Naive thymus-derived CD4-positive, alpha-beta T cell (primary cell): Measurements from ENCODE around the gene ALDH16A1. TPM values are rescaled to one million over a fixed set of nuclear protein-coding genes. Genes with fewer than 3 reads are reported as not detected.

ENCODE experiments used
- ATAC-seq: fragments of 150-1000 bp; cut with Tn5 transposase; 2 replicates; pipeline ENCODE4 v1.10.0; 2021; ENCODE audit warnings: mild to moderate bottlenecking, moderate library complexity
- CTCF ChIA-PET: fragments of 350-600 bp; sonication (Branson Sonifier 250); formaldehyde crosslinking; loops from one replicate; lab custom pipeline; 2021; ENCODE audit warnings: antibody characterized with exemption; lab: Charles Lee
- POLR2A ChIA-PET: fragments of 350-600 bp; sonication (Branson Sonifier 250); formaldehyde crosslinking; loops from one replicate; lab custom pipeline; 2021; ENCODE audit warnings: antibody characterized with exemption, inconsistent platforms; lab: Charles Lee
- DNase-seq, 9 donors: peaks; one replicate each; pipeline versions ENCODE4 v3.0.0 to v3.0.0-alpha.2; 2020 to 2022; ENCODE audit warnings: mixed read lengths in 1 of 9
- H3K27ac ChIP-seq: one replicate; pipeline ENCODE4 v1.7.0; 2013; ENCODE audit warnings: mild to moderate bottlenecking, low read depth, low read length, moderate library complexity
- H3K27me3 ChIP-seq, 2 donors: one replicate each; pipeline ENCODE4 v1.7.0; 2013; ENCODE audit warnings: low read length in 2 of 2, mild to moderate bottlenecking in 2 of 2, moderate library complexity in 2 of 2; ENCODE audit not compliant: control insufficient read depth in 2 of 2, insufficient read depth in 2 of 2
- H3K36me3 ChIP-seq, 3 experiments: 1 replicate in 2 of 3; 2 replicates in 1 of 3; pipeline ENCODE4 v1.7.0; 2013; ENCODE audit warnings: low read length in 3 of 3, mild to moderate bottlenecking in 3 of 3, moderate library complexity in 1 of 3; ENCODE audit not compliant: insufficient read depth in 3 of 3, control insufficient read depth in 2 of 3
- H3K4me1 ChIP-seq, 2 donors: one replicate each; pipeline ENCODE4 v1.7.0; 2013; ENCODE audit warnings: low read length in 2 of 2, mild to moderate bottlenecking in 2 of 2, moderate library complexity in 1 of 2; ENCODE audit not compliant: control insufficient read depth in 2 of 2, insufficient read depth in 2 of 2
- H3K4me3 ChIP-seq: 2 replicates; pipeline ENCODE4 v1.7.0; 2013; ENCODE audit warnings: mild to moderate bottlenecking, low read length
- H3K9me3 ChIP-seq, 3 experiments: 1 replicate in 2 of 3; 2 replicates in 1 of 3; pipeline ENCODE4 v1.7.0; 2013; ENCODE audit warnings: low read length in 3 of 3; ENCODE audit not compliant: control insufficient read depth in 2 of 3
- H3K27ac Mint-ChIP-seq, 9 donors: one replicate each; pipeline ENCODE4 v1.8.0; 2020 to 2022; ENCODE audit warnings: mixed read lengths in 9 of 9, mild to moderate bottlenecking in 8 of 9, moderate library complexity in 5 of 9, inconsistent platforms in 2 of 9
- H3K27me3 Mint-ChIP-seq, 5 donors: one replicate each; pipeline ENCODE4 v1.8.0; 2021 to 2022; ENCODE audit warnings: mixed read lengths in 5 of 5, mild to moderate bottlenecking in 1 of 5
- H3K36me3 Mint-ChIP-seq, 5 donors: one replicate each; pipeline ENCODE4 v1.8.0; 2020 to 2022; ENCODE audit warnings: mixed read lengths in 5 of 5, mild to moderate bottlenecking in 3 of 5, inconsistent platforms in 1 of 5
- H3K4me1 Mint-ChIP-seq, 7 donors: one replicate each; pipeline ENCODE4 v1.8.0; 2020 to 2022; ENCODE audit warnings: mixed read lengths in 7 of 7, mild to moderate bottlenecking in 3 of 7, inconsistent platforms in 1 of 7
- H3K4me3 Mint-ChIP-seq, 10 donors: one replicate each; pipeline ENCODE4 v1.8.0; 2020 to 2022; ENCODE audit warnings: mild to moderate bottlenecking in 10 of 10, mixed read lengths in 10 of 10, moderate library complexity in 6 of 10, inconsistent platforms in 2 of 10
- H3K9me3 Mint-ChIP-seq, 11 donors: one replicate each; pipeline ENCODE4 v1.8.0; 2020 to 2022; ENCODE audit warnings: mixed read lengths in 11 of 11, mild to moderate bottlenecking in 4 of 11, inconsistent platforms in 1 of 11, moderate library complexity in 1 of 11
- intact Hi-C, 2 donors: fragments of 100-400 bp; cut with micrococcal nuclease; formaldehyde crosslinking; loops; one replicate each; pipeline ENCODE4 v1.15.1; 2023
- polyA plus RNA-seq, 2 donors: library from polyadenylated mRNA; unstranded; fragments of 300-500 nt; fragmentation: Illumina TruSeq; gene quantifications; one replicate each; pipeline ENCODE4 v1.2.3, GENCODE V29; 2021
- total RNA-seq, 6 experiments: library from RNA in 5 of 6; stranded (reverse) in 5 of 6; gene quantifications; 1 replicate in 5 of 6; 2 replicates in 1 of 6; pipeline ENCODE4 v1.2.3 and lab custom pipeline; 2021 to 2026

Gene ALDH16A1
- total and polyA plus RNA-seq, 7 experiments from 2014 or later, result 27.6 to 38.1 (median 33.3) TPM

- peaks cover 7 to 27% of the 10 kb centered on the region in 2 donors for H3K4me1 ChIP-seq
- intact Hi-C loops, result loop anchor here (1.0 kb wide), 1 partner anchor 39 kb away; no protein-coding TSS in a partner anchor
- POLR2A ChIA-PET, result interaction anchor here (1.1 to 1.3 kb wide), 2 partner anchors 39 to 96 kb away, joined by 3 read pairs; partner anchors contain the start of gene CD37
These were observed 22.2 kb upstream of the ALDH16A1 start for GRCh38 chr19:49430678-49431329.

GRCh38 chr19:49431330-49431749 is 21.7 kb upstream of the ALDH16A1 start:
- Mint-ChIP-seq H3K36me3 (peaks cover 0 to 4% (median 0%) of the 10 kb centered on the region in 5 donors), H3K9me3 (peaks cover 0 to 5% (median 0%) of the 10 kb centered on the region in 11 donors), H3K27me3 (peaks cover 79 to 96% (median 85%) of the 10 kb centered on the region in 5 donors), H3K4me1 (peaks cover 35 to 54% (median 38%) of the 10 kb centered on the region in 7 donors), H3K27ac (no peak overlapping the region), H3K4me3 (peak overlapping the region in 1 of 10 donors; percentile 23)
- no peak overlapping the region for H3K4me3 ChIP-seq
- H3K36me3 ChIP-seq, result no peaks in the 10 kb centered on the region
- H3K27me3 ChIP-seq, result peaks cover 13 to 50% of the 10 kb centered on the region in 2 donors
- DNase-seq (no peak), ATAC-seq (peak; percentile 36)
- intact Hi-C loops, result no loop called here
- ChIA-PET POLR2A (interaction anchor here (1.1 kb wide), 1 partner anchor 96 kb away, joined by 3 read pairs; the partner anchor contains the start of gene CD37), CTCF (no interaction called here)
- H3K4me1 ChIP-seq, result peaks cover 7 to 30% of the 10 kb centered on the region in 2 donors
- no peaks in the 10 kb centered on the region for H3K9me3 ChIP-seq
- no peak overlapping the region for H3K27ac ChIP-seq

More at GRCh38 chr19:49430678-49431329, 22.2 kb upstream of the ALDH16A1 start:
- H3K27me3 Mint-ChIP-seq, result peaks cover 79 to 96% (median 85%) of the 10 kb centered on the region in 5 donors
- no peak overlapping the region for H3K27ac ChIP-seq
- peak overlapping the region in 3 of 10 donors; percentile 23 to 32 (median 25) for H3K4me3 Mint-ChIP-seq
- H3K9me3 Mint-ChIP-seq, result peaks cover 0 to 5% (median 0%) of the 10 kb centered on the region in 11 donors
- H3K36me3 ChIP-seq, result no peaks in the 10 kb centered on the region
- H3K36me3 Mint-ChIP-seq, result peaks cover 0 to 4% (median 0%) of the 10 kb centered on the region in 5 donors
- H3K4me1 Mint-ChIP-seq, result peaks cover 33 to 53% (median 39%) of the 10 kb centered on the region in 7 donors
- no peak overlapping the region for H3K4me3 ChIP-seq
- H3K27ac Mint-ChIP-seq, result peak overlapping the region in 1 of 9 donors; percentile 11
- ATAC-seq, result peak; percentile 54
- no peak for DNase-seq
- CTCF ChIA-PET, result no interaction called here
- H3K9me3 ChIP-seq, result no peaks in the 10 kb centered on the region
- H3K27me3 ChIP-seq, result peaks cover 15 to 53% of the 10 kb centered on the region in 2 donors

GRCh38 chr19:49432141-49433073 is 20.6 kb upstream of the ALDH16A1 start:
- H3K27ac ChIP-seq, result no peak overlapping the region
- peaks cover 9 to 47% of the 10 kb centered on the region in 2 donors for H3K27me3 ChIP-seq
- peaks cover 0 to 2% (median 0%) of the 10 kb centered on the region in 5 donors for H3K36me3 Mint-ChIP-seq
- H3K27me3 Mint-ChIP-seq, result peaks cover 79 to 96% (median 84%) of the 10 kb centered on the region in 5 donors
- H3K36me3 ChIP-seq, result no peaks in the 10 kb centered on the region
- peak overlapping the region in 6 of 10 donors; percentile 11 to 68 (median 32) for H3K4me3 Mint-ChIP-seq
- peak; percentile 45 for ATAC-seq
- H3K4me3 ChIP-seq, result no peak overlapping the region
- peaks cover 0 to 5% (median 0%) of the 10 kb centered on the region in 11 donors for H3K9me3 Mint-ChIP-seq
- peak in 1 of 9 donors; percentile 19 for DNase-seq
- peaks cover 28 to 48% (median 33%) of the 10 kb centered on the region in 7 donors for H3K4me1 Mint-ChIP-seq
- intact Hi-C loops, result loop anchor here in 1 of 2 donors (1.0 kb wide), 1 partner anchor 11 kb away; no protein-coding TSS in a partner anchor
- CTCF ChIA-PET, result no interaction called here
- H3K27ac Mint-ChIP-seq, result peak overlapping the region in 3 of 9 donors; percentile 13 to 32 (median 26)
- H3K4me1 ChIP-seq, result peaks cover 7 to 36% of the 10 kb centered on the region in 2 donors
- POLR2A ChIA-PET, result interaction anchor here (0.6 to 1.1 kb wide), 2 partner anchors 41 to 97 kb away, joined by 3 to 4 read pairs; partner anchors contain the start of gene CD37
- no peaks in the 10 kb centered on the region for H3K9me3 ChIP-seq

GRCh38 chr19:49433240-49433901 is 19.7 kb upstream of the ALDH16A1 start:
- H3K27me3 Mint-ChIP-seq, result peaks cover 81 to 97% (median 85%) of the 10 kb centered on the region in 5 donors
- no peaks in the 10 kb centered on the region for H3K9me3 ChIP-seq
- CTCF ChIA-PET, result no interaction called here
- H3K36me3 Mint-ChIP-seq, result peaks cover 0 to 2% (median 0%) of the 10 kb centered on the region in 5 donors
- POLR2A ChIA-PET, result interaction anchor here (0.6 kb wide), 1 partner anchor 42 kb away, joined by 4 read pairs; no protein-coding TSS in a partner anchor
- ATAC-seq, result no peak
- H3K36me3 ChIP-seq, result no peaks in the 10 kb centered on the region
- peaks cover 12 to 53% of the 10 kb centered on the region in 2 donors for H3K27me3 ChIP-seq
- H3K9me3 Mint-ChIP-seq, result peaks cover 0 to 5% (median 0%) of the 10 kb centered on the region in 11 donors
- H3K4me1 ChIP-seq, result peaks cover 3 to 27% of the 10 kb centered on the region in 2 donors
- peak overlapping the region in 9 of 10 donors; percentile 35 to 74 (median 64) for H3K4me3 Mint-ChIP-seq
- no peak overlapping the region for H3K4me3 ChIP-seq
- peak overlapping the region in 2 of 9 donors; percentile 32 to 51 for H3K27ac Mint-ChIP-seq
- intact Hi-C loops, result no loop called here
- no peak overlapping the region for H3K27ac ChIP-seq
- peaks cover 25 to 40% (median 26%) of the 10 kb centered on the region in 7 donors for H3K4me1 Mint-ChIP-seq
- no peak for DNase-seq

- Histone ChIP-seq H3K27ac (no peak overlapping the region), H3K36me3 (no peaks in the 10 kb centered on the region), H3K9me3 (no peaks in the 10 kb centered on the region), H3K4me1 (peaks cover 3 to 26% of the 10 kb centered on the region in 2 donors), H3K4me3 (no peak overlapping the region), H3K27me3 (peaks cover 20 to 64% of the 10 kb centered on the region in 2 donors)
- H3K4me1 Mint-ChIP-seq, result peaks cover 20 to 35% (median 25%) of the 10 kb centered on the region in 7 donors
- H3K9me3 Mint-ChIP-seq, result peaks cover 0 to 5% (median 0%) of the 10 kb centered on the region in 11 donors
- DNase-seq (no peak), ATAC-seq (no peak)
- peak overlapping the region in 1 of 10 donors; percentile 32 for H3K4me3 Mint-ChIP-seq
- H3K27me3 Mint-ChIP-seq, result peaks cover 84 to 97% (median 87%) of the 10 kb centered on the region in 5 donors
- H3K27ac Mint-ChIP-seq, result peak overlapping the region in 2 of 9 donors; percentile 44 to 59
- ChIA-PET CTCF (no interaction called here), POLR2A (interaction anchor here (0.6 kb wide), 1 partner anchor 107 kb away, joined by 3 read pairs; no protein-coding TSS in a partner anchor)
- intact Hi-C loops, result no loop called here
- peaks cover 0 to 2% (median 0%) of the 10 kb centered on the region in 5 donors for H3K36me3 Mint-ChIP-seq
These were observed 18.0 kb upstream of the ALDH16A1 start for GRCh38 chr19:49434907-49435583.
